Esophagus squamous epithelium (tissue), 5 donors: ENCODE results near the gene RGS2. TPM values are rescaled to one million over a fixed set of nuclear protein-coding genes. Genes with fewer than 3 reads are reported as not detected.
A peak's percentile ranks its signal among the peaks of the same experiment; 100 is the strongest.

Experiments
- DNase-seq: peaks from one replicate; lab custom pipeline; 2025; lab: John Stamatoyannopoulos, UW
- H3K27ac ChIP-seq, 4 donors: fragments of 200-600 bp; sonication (generic); one replicate each; pipeline ENCODE4 v1.5.1; 2016 to 2019; ENCODE audit warnings: mild to moderate bottlenecking in 1 of 4
- H3K27me3 ChIP-seq, 4 donors: fragments of 200-600 bp; sonication (generic); 1 replicate in 3 of 4; 2 replicates in 1 of 4; pipeline versions ENCODE4 v1.5.1 to v1.6.0; 2017 to 2021; ENCODE audit warnings: antibody characterized with exemption in 1 of 4
- H3K36me3 ChIP-seq, 3 donors: fragments of 200-600 bp; sonication (generic); one replicate each; pipeline ENCODE4 v1.5.1; 2016 to 2019
- H3K4me1 ChIP-seq, 3 donors: fragments of 200-600 bp; sonication (generic); one replicate each; pipeline ENCODE4 v1.5.1; 2017 to 2019
- H3K4me3 ChIP-seq, 4 donors: fragments of 200-600 bp; sonication (generic); 1 replicate in 3 of 4; 2 replicates in 1 of 4; pipeline ENCODE4 v1.5.1; 2016 to 2019; ENCODE audit warnings: mild to moderate bottlenecking in 2 of 4, moderate library complexity in 1 of 4
- H3K9me3 ChIP-seq, 3 donors: fragments of 200-600 bp; sonication (generic); one replicate each; pipeline ENCODE4 v1.5.1; 2016 to 2019
- CTCF ChIP-seq, 6 experiments: fragments of 450-650 bp in 4 of 6; fragments of 200-600 bp in 2 of 6; sonication (generic) in 2 of 6; IDR thresholded peaks; one replicate each; pipeline ENCODE4 v1.5.1; 2016 to 2019; ENCODE audit warnings: antibody characterized with exemption in 6 of 6, mild to moderate bottlenecking in 4 of 6, moderate library complexity in 4 of 6
- POLR2A ChIP-seq, 4 donors: fragments of 450-650 bp; IDR thresholded peaks; one replicate each; pipeline ENCODE4 v1.6.1; 2017; ENCODE audit warnings: antibody characterized with exemption in 4 of 4, mild to moderate bottlenecking in 4 of 4, moderate library complexity in 3 of 4
- WGBS, 2 donors: methylation state at CpG; one replicate each; pipeline ENCODE4 v1.1.5; 2018; 5-methylcytosine and 5-hydroxymethylcytosine counted together
- intact Hi-C: fragments of 100-400 bp; cut with DNase I; formaldehyde crosslinking; loops from one replicate; pipeline ENCODE4 v1.15.0; 2022
- total RNA-seq, 4 donors: library from RNA; depleted of rRNA; stranded (reverse); fragments of >200 nt; gene quantifications; one replicate each; pipeline ENCODE4 v1.1.0, GENCODE V29; 2016
- donor health status: DM: yes; HTN: yes; CAD: no.

Gene RGS2
- total RNA-seq, 4 donors from 2014 or later: 7.9 to 115 (median 26.6) TPM

DNA sequence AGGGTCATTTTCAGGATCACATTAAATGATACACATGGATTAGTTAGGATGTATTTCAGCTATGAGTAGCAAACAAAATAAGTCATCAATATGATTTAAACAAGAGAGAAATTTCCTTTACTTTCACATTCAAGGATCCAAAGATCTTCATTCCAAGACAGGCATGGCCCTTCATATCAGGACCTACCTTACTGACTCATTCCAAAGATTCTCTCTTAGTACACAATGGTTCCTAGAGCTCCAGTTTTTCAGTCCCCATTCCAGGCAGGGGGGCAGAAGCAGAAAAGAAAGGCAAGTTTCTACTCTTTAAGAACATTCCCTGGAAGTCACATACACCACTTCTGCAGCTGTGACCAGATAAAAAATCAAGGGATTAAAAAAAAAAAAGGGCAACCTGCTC, 23.7 kb downstream of the RGS2 start:
- H3K4me1 ChIP-seq: peaks cover 5 to 34% (median 15%) of the 10 kb centered on the region in 3 donors
- H3K27ac ChIP-seq: no peak overlapping the region
- intact Hi-C loops: no loop called here
- H3K36me3 ChIP-seq: no peaks in the 10 kb centered on the region
- H3K9me3 ChIP-seq: no peaks in the 10 kb centered on the region
- no peak overlapping the region for H3K4me3 ChIP-seq
- no peaks in the 10 kb centered on the region for H3K27me3 ChIP-seq
- no peak for DNase-seq
- no peak for TF ChIP-seq CTCF (IDR thresholded peaks at IDR 0.05)
- TF ChIP-seq POLR2A (IDR thresholded peaks at IDR 0.05): no peak

DNA sequence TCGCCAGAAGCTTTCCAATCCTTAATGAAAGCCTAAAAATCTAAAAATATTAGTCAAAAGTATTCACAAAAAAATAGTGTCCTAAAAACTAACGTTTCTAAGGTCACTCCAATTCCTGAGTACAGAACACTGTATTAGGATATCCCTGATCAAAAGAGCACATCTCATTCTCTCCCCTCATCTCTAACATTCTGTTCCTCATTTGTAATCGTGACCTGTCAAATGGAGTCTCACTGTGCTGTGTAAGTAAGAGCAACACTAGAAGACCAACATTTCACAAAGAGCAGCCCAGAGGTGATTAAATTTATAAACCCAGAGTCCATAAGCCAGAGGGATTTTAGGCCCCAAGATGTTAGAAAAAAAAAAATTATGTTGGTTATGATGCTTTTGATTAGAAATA, 26.3 kb downstream of the RGS2 start:
- Histone ChIP-seq H3K9me3 (no peaks in the 10 kb centered on the region), H3K4me1 (peaks cover 5 to 34% (median 15%) of the 10 kb centered on the region in 3 donors), H3K27ac (peak overlapping the region; percentile 46 to 76 (median 66)), H3K4me3 (no peak overlapping the region), H3K36me3 (no peaks in the 10 kb centered on the region), H3K27me3 (no peaks in the 10 kb centered on the region)
- TF ChIP-seq CTCF (IDR thresholded peaks at IDR 0.05): no peak
- TF ChIP-seq POLR2A (IDR thresholded peaks at IDR 0.05): no peak
- intact Hi-C loops: no loop called here
- no peak for DNase-seq
- WGBS, 2 donors: 50 to 59% methylated on average over 3 of the region's 3 CpGs

- H3K4me1 ChIP-seq: peaks cover 0 to 15% (median 9%) of the 10 kb centered on the region in 3 donors
- DNase-seq: no peak
- H3K27ac ChIP-seq: no peak overlapping the region
- intact Hi-C loops: no loop called here
- WGBS, 2 donors: 75 to 87% methylated on average over 9 of the region's 9 CpGs
- no peak overlapping the region for H3K4me3 ChIP-seq
- TF ChIP-seq CTCF (IDR thresholded peaks at IDR 0.05): no peak
- TF ChIP-seq POLR2A (IDR thresholded peaks at IDR 0.05): no peak
- H3K36me3 ChIP-seq: no peaks in the 10 kb centered on the region
- H3K9me3 ChIP-seq: no peaks in the 10 kb centered on the region
- no peaks in the 10 kb centered on the region for H3K27me3 ChIP-seq
These were observed 30.6 kb downstream of the RGS2 start for GRCh38 chr1:192839162-192840066.

DNA sequence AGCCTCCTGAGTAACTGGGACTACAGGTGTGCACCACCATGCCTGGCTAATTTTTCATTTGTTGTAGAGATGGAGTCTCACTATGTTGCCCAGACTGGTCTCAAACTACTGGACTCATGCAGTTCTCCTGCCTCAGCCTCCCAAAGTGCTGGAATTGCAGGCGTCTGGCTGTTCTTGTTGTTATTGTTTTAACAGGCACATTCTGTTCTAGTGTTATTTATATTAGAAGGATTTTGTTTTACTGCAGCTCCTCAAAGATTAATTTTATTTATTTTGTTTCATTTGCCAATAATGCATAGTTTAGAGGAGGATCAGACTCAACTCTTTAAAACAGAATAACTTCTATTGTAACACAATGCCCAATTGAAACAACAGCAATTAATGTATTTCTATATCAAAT, 35.5 kb downstream of the RGS2 start:
- Histone ChIP-seq H3K4me3 (no peak overlapping the region), H3K36me3 (no peaks in the 10 kb centered on the region), H3K27me3 (no peaks in the 10 kb centered on the region), H3K27ac (no peak overlapping the region), H3K9me3 (no peaks in the 10 kb centered on the region), H3K4me1 (peaks cover 0 to 10% (median 0%) of the 10 kb centered on the region in 3 donors)
- TF ChIP-seq POLR2A (IDR thresholded peaks at IDR 0.05) (no peak), CTCF (IDR thresholded peaks at IDR 0.05) (no peak)
- intact Hi-C loops: no loop called here
- 60 to 80% methylated on average over 1 of the region's 1 CpG for WGBS, 2 donors
- no peak for DNase-seq

DNA sequence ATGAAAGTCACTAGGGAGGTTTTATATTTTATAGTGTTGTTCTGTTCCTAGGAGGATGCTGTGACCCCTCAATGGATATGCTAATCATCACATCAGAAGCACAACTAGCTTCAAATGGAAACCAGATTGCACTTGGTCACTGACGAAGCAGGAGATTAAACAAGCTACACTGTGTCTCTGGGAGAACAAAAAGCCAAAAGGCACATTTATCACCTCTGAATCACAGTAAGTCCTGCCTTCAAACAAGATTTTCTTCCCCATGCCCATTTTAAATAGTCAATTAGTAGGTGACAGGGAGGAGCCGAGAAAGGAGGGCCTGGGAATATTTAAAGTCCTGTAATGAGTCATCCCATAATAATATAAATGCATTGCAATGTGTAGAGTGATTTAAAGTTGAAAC, 38.1 kb downstream of the RGS2 start:
- peak overlapping the region in 1 of 4 donors; percentile 21 for H3K27ac ChIP-seq
- H3K9me3 ChIP-seq: no peaks in the 10 kb centered on the region
- no peaks in the 10 kb centered on the region for H3K36me3 ChIP-seq
- H3K4me1 ChIP-seq: peaks cover 0 to 10% (median 0%) of the 10 kb centered on the region in 3 donors
- no peak for DNase-seq
- no peak for TF ChIP-seq POLR2A (IDR thresholded peaks at IDR 0.05)
- TF ChIP-seq CTCF (IDR thresholded peaks at IDR 0.05): no peak
- intact Hi-C loops: no loop called here
- H3K4me3 ChIP-seq: no peak overlapping the region
- WGBS, 2 donors: 50 to 66% methylated on average over 2 of the region's 2 CpGs
- H3K27me3 ChIP-seq: no peaks in the 10 kb centered on the region
